GM18505 (cell line): ENCODE data around the gene EPHA7.

ENCODE experiments used
- ATAC-seq: cut with Tn5 transposase; IDR thresholded peaks from one replicate; pipeline ENCODE4 v1.9.1; 2021; ENCODE audit not compliant: unreplicated experiment
- POLR2A ChIP-seq: IDR thresholded peaks from 4 replicates; pipeline ENCODE4 v1.6.1; 2011; ENCODE audit warnings: borderline replicate concordance; ENCODE audit not compliant: insufficient read depth, insufficient read length; ENCODE audit errors: extremely low read depth

Gene EPHA7

DNA sequence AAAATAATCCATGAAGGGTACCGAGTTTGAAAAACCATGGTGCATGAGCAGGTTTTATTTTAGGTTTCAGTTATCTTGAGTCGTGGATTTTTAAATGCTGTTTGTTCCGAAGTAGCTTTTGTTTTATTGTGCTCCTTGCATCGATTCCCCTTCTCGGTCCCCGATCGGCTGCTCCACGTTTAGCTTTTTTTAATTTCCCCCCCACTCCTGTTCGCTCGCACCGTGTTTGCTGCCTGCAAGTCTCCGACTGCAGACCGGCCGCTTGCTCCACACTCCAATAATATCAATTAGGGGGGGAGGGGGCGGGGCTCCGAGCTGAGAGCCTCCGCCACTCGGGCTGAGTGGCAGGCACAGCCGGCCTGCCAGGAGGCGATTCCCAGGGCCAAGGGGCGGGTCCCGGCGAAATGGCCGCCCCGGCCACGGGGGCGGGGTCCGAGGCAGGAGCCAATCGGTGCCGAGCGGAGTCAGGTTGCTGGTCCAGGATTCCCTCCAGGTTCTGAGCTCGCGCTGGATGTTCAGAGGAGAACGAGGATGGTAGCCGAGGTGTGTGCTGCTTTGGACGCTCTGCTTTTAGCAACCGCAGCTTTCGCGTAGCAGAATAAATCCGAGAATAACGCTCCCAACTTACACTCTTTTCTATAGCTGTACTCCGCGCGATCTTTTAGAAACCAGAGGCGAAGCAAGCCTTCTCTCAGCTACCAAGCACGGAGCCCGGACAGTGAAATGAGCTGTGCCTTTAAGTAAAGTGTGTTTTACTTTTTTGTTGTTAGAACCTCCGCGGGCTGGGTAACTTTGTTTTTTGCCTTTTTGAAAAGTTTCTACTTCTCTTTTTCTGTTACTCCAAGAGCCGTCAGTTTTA is at the start of gene EPHA7:
Gene EPHA7 (minus strand): TSS at position 256 of the 859 bp plus-strand sequence. CDS start 218 bp downstream, at position 38.
- TF ChIP-seq POLR2A = no peak
- ATAC-seq = peak; percentile 96

DNA sequence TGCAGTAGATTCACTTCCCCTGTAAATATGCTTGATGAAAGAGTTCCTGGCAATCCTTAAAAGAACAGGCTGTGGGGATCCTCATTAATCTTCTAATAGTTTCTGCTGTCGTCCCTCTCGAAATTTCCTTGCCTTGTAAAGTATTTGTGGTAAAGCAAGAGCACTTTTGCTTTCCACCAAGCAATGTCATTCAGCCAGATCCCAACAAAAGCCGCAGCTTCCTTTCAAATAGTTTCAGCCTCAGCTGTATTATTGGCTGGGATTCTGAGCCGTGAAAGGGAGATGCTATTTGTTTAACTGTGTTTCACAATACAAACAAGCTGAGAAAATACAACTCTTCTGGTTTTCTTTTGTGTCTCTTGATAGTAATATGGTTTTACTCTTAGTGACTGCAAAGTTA is 48.9 kb upstream of the EPHA7 start:
- ATAC-seq = no peak
- no peak for TF ChIP-seq POLR2A

DNA sequence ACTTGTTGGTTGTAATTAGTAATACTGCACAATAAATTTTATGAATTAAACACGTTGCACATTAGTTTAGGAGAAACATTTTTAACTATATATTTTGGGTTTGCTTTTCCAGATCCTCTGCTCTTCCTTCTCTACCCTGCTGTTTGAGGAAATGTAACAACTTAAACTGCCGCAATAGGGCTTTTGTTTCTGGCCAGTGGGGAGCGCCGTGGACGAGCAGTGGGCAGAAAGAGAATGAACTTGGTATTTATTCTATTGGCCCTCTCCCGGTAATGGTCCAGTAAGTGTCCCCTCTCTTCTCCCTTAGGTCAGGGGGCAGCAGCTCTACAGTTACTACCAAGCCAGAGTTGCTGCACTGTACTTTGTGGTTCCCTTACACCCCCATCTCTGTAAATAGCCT is 35.2 kb upstream of the EPHA7 start:
- ATAC-seq = no peak
- TF ChIP-seq POLR2A = no peak

DNA sequence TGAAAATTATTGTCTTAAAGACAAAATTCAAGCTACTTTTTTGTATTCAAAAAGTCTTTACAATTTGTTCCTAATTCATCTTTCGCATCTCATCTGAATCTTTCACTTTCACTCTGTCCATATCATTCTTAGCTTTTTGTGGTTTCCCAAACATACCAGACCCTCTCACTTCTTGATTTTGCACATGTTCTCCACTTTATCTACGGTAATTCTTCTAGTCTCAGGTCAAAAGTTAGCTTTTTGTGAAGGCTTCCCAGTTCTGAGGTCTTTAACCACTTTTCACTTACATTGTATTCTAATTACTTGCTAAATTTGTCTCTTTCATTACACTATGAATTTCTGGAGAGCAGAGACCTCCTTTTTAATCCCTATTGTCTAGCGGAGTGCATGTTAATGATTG is 34.6 kb upstream of the EPHA7 start:
- no peak for TF ChIP-seq POLR2A
- ATAC-seq = peak; percentile 97

DNA sequence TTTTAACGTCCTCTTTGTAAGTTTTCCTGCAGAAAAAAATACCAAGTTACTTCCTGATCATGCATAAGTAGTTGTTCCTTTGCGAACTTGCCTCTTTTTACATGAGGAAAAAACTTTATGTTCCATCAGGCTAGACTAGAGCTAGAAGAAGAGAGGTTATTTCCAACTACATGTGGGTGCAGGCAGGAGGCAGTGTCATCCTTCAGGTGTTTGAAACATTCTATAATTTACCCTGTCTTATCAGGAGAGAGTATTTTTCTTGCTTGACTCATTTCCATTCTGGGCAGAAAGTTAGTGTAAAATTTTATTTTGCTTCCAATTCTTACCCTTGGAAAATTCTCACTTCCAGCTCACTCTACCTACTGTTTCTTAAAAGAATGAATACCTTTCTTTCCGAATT is 28.5 kb upstream of the EPHA7 start:
- TF ChIP-seq POLR2A = no peak

DNA sequence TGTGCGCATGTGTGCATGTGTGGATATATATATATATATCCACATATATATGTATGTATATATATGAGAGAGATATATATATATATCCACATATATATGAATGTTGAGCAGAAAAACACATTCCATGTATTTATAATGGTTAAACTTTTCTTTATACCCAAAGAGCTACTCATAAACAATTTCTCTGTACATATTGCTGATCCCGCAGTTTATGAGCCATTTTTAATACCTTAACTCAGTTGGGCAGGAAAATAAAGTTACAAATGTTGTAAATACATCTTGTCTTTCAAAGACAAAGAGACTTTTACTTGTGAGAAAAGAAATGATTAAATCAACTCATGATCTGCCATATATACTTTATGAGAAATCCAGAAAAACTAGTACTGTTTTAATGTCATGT is 18.1 kb upstream of the EPHA7 start:
- ATAC-seq = no peak
- no peak for TF ChIP-seq POLR2A

More for the DNA sequence above, 28.5 kb upstream of the EPHA7 start:
- ATAC-seq = no peak

DNA sequence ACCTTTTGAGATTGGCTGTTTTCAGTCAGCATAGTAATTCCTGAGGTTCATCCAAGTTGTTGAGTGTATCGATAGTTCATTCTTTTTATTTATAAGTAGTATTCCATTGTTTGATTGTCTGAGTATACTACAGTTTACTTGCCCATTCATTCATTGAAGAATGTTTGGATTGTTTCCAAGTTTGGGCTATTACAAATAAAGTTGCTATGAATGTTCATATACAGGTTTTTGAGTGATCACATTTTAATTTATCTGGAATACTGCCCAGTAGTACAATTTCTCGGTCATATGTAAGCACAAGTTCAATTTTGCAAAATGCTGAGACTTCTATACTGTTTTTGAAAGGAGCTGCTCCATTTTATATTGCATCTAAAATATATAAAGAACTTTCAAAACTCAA is 14.2 kb upstream of the EPHA7 start:
- ATAC-seq = no peak
- no peak for TF ChIP-seq POLR2A

DNA sequence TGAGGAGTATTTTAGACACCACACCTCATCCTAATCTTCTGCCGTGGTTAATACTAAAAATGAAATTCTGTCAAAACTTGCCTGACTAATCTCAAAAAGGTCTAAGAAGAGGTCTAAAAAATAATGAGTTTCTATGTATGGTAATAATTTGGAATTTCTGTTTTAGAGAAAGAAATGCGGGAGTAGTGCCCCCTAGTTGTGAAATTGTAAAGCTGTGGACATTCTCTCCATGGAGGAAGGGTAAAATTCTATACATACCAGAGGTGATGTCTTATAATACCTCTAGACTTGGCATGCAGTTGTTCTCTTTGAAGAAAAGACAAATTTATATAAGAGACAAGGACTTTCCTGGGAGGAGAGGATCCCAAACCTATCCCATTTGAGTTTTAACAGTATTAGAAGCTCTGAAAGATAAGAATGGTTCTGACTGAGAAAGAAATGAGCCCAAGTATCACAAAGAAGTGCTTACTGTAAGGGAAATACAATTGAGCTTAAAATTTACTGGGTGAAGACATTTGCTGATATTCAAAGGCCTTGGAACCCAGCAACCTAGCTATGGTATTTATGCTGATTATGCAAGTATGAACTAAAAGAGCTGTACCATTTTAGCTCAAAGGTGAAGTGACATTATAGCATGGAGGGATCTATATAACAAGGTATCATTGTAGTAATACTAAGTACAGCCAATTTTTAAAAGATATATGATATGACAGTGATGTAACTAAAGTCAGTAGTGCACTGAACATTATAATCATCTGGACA is 5.1 kb upstream of the EPHA7 start:
- ATAC-seq = no peak
- no peak for TF ChIP-seq POLR2A

DNA sequence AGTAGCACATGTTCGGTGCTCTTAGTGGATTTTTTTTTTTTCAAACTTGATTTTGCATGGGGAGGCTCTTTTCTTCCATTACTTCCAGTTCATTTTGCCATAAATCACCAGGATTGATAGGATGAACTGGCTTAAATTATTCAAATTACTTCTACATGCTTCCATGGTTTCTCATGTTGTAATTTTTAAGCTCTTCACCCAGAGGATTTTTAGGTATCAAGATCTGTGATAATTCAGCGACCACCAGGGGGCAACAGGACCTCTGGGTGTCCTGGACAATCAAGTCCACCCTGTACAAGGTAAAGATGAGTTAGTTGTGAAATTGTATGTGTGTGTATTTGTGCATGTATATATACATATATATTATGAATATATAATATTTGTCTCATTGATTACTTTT is 4.2 kb upstream of the EPHA7 start:
- no peak for ATAC-seq
- no peak for TF ChIP-seq POLR2A

DNA sequence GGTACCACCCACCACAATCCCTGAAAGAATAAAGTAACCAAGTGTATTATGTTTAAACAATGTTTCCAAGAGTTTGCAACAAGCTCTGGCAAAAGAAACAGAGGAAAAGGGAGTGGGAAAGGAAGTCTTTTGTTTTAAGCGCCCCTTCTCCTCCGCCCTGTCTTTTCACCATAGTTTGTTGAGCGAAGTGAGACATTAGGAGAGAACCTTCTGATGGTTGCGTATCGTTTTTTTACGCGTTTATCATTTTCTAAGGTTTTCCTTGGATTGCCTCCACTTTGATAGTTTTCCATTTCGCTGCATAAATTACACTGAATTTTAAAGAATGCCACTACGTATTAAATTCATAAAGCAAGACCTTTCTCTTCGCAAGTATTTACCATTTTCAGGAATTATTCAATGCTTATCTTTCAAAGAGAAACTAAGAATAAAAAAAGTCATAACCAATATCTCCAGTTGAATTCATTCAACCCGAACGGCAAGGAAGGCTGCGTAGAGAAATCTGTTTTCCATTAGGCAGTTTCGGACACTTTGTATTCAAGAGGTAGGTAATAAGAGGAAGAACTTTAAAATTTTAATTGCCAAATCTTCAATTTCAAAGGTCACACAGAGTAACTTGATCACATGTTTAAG is 920 bp upstream of the EPHA7 start:
- ATAC-seq = no peak
- no peak for TF ChIP-seq POLR2A

DNA sequence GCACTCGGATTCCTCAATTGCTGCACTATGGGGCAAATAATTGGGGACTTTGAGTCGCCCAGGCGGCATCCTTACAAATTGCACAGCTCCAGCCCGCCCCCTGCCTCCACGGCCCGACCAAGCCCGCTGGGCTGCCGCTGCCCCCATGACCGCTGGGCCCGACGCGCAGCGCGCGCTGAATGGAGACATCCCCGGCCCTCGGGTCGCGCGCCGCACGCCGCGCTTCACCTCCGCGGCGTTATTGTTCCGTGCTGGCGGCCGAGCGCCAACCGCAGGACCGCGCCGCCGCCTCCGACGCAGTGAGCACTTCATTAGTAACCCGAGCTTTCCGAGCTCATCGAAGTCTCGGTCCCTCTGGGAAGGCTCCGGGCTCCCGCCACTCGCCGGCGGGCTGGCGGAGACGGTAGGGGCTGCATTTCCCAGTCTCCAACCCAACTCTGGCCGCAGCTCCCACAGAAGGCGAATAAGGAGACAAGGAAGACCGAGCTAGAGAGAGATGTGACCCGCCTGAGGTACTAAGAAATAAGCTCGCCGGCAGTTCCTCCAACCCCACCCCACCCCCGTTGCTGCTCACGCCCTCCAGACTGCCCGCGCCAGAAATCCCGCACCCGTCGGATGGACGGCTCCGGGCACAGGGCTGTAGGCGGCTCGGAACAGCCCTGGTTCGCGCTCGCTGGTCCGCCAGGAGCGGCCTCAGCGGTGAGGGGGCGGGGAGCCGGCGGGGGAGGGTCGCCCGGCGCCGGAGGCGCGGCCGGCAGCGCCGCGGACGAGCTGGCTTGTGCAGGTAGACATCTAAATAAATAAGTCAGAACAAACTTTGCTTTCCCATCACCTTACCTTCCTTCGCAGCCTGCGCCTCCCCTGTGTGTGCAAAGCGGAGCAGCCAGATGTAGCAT is 703 bp downstream of the EPHA7 start:
- no peak for ATAC-seq
- no peak for TF ChIP-seq POLR2A

DNA sequence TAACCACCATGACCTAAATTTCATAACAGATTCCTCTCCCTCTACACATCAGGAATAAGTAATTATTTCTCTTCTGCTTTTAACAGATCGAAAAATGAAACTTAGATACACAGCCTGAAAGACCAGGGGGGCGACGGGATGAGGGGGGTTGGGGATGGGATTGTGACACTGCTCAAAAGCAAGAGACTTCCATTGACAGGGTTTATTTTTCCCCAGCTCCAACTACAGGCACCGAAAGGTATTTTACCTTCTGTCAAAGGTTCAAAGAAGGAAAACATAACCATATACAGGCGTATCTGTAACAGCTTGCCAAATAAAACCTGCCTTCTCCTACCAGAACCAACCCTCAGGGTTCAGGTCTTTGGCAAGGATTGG is 1.3 kb downstream of the EPHA7 start:
- no peak for TF ChIP-seq POLR2A
- ATAC-seq = no peak

DNA sequence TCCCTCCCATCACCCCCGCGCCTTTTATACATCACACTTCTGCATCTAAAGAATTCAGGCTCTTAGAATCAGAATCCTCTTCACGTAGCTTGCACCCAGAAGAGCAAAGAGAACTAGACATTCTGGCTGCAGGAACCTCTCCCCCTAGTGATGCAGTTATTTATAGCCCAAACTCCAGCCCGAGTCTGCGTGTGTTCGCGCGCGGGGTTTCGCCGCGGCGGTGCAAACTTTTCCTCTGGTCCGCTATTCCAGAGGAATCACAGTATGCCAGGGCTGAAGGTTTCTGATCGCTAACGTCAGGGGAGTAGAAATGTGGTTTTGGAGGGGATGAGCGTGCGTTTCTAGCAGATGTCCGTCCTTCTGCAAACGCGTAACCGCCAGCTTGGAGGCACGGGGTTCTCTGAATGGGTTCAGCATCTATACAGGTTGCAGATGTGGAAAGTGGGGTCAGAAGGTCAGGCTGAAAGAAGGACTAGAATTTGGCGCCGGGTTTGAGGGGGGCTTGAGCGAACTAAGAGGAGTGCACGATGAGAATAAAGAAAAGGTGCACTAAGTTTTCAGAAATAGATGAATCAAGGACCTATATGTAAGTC is 1.8 kb downstream of the EPHA7 start:
- TF ChIP-seq POLR2A = no peak
- ATAC-seq = no peak
